Liver (tissue), 9 donors: ENCODE data around the gene OGFR. TPM values are rescaled to one million over a fixed set of nuclear protein-coding genes. Genes with fewer than 3 reads are reported as not detected.

Source experiments
- DNase-seq: peaks from one replicate; pipeline ENCODE4 v3.0.0-alpha.2; 2017; ENCODE audit warnings: low spot score
- H3K27ac ChIP-seq, 2 donors: one replicate each; pipeline ENCODE4 v1.7.0; 2013; ENCODE audit warnings: inconsistent platforms in 2 of 2, low read length in 2 of 2, control low read depth in 1 of 2, low read depth in 1 of 2, mild to moderate bottlenecking in 1 of 2
- H3K27me3 ChIP-seq, 4 donors: one replicate each; pipeline versions ENCODE4 v1.6.1 to v1.7.0; 2013; ENCODE audit warnings: low read length in 3 of 4, inconsistent platforms in 1 of 4, mild to moderate bottlenecking in 1 of 4, moderate library complexity in 1 of 4; ENCODE audit not compliant: control insufficient read depth in 4 of 4, insufficient read depth in 4 of 4
- H3K36me3 ChIP-seq, 4 donors: one replicate each; pipeline versions ENCODE4 v1.6.1 to v1.7.0; 2013; ENCODE audit warnings: low read length in 3 of 4, mild to moderate bottlenecking in 3 of 4, low read depth in 1 of 4, moderate library complexity in 1 of 4; ENCODE audit not compliant: control insufficient read depth in 4 of 4, insufficient read depth in 3 of 4
- H3K4me1 ChIP-seq, 4 donors: one replicate each; pipeline versions ENCODE4 v1.6.1 to v1.7.0; 2013; ENCODE audit warnings: low read length in 3 of 4, mild to moderate bottlenecking in 3 of 4, moderate library complexity in 1 of 4; ENCODE audit not compliant: control insufficient read depth in 4 of 4, insufficient read depth in 4 of 4
- H3K4me3 ChIP-seq, 3 donors: one replicate each; pipeline versions ENCODE4 v1.6.1 to v1.7.0; 2013; ENCODE audit warnings: low read length in 3 of 3, control low read depth in 1 of 3, low read depth in 1 of 3, mild to moderate bottlenecking in 1 of 3
- H3K9ac ChIP-seq, 2 donors: one replicate each; pipeline ENCODE4 v1.7.0; 2013; ENCODE audit warnings: low read length in 2 of 2, mild to moderate bottlenecking in 2 of 2, moderate library complexity in 2 of 2, control low read depth in 1 of 2, low read depth in 1 of 2
- H3K9me3 ChIP-seq, 4 donors: one replicate each; pipeline versions ENCODE4 v1.6.1 to v1.7.0; 2013; ENCODE audit warnings: low read length in 3 of 4; ENCODE audit not compliant: control insufficient read depth in 4 of 4
- ATF3 ChIP-seq: IDR thresholded peaks from 2 replicates; pipeline ENCODE4 v1.6.1; 2016; ENCODE audit warnings: antibody characterized with exemption
- CTCF ChIP-seq: fragments of 150-350 bp; IDR thresholded peaks from 2 replicates; pipeline ENCODE4 v1.5.1; 2017; ENCODE audit warnings: improper control_type of control experiment, low read depth, low read length; ENCODE audit not compliant: missing input control
- EGR1 ChIP-seq, 2 donors: IDR thresholded peaks; 2 replicates each; pipeline ENCODE4 v1.6.1; 2016 to 2018; ENCODE audit warnings: antibody characterized with exemption in 2 of 2, low read depth in 2 of 2
- FOXA1 ChIP-seq: IDR thresholded peaks from 2 replicates; pipeline ENCODE4 v1.6.1; 2016; ENCODE audit warnings: antibody characterized with exemption
- FOXA2 ChIP-seq: IDR thresholded peaks from 2 replicates; pipeline ENCODE4 v1.6.1; 2016; ENCODE audit warnings: antibody characterized with exemption
- GABPA ChIP-seq, 2 donors: IDR thresholded peaks in 1 of 2; conservative IDR thresholded peaks in 1 of 2; 2 replicates each; pipeline ENCODE4 v1.6.1; 2016; ENCODE audit warnings: antibody characterized with exemption in 2 of 2, mild to moderate bottlenecking in 1 of 2, moderate library complexity in 1 of 2
- HNF4A ChIP-seq, 2 donors: conservative IDR thresholded peaks; 2 replicates each; pipeline ENCODE4 v1.6.1; 2016; ENCODE audit warnings: antibody characterized with exemption in 2 of 2, mild to moderate bottlenecking in 2 of 2
- HNF4G ChIP-seq: IDR thresholded peaks from 2 replicates; pipeline ENCODE4 v1.6.1; 2016; ENCODE audit warnings: antibody characterized with exemption
- JUND ChIP-seq, 2 donors: IDR thresholded peaks; 2 replicates each; pipeline ENCODE4 v1.6.1; 2016; ENCODE audit warnings: antibody characterized with exemption in 2 of 2
- MAX ChIP-seq: IDR thresholded peaks from 2 replicates; pipeline ENCODE4 v1.6.1; 2016; ENCODE audit warnings: antibody characterized with exemption
- RAD21 ChIP-seq, 2 donors: IDR thresholded peaks; 2 replicates each; pipeline ENCODE4 v1.6.1; 2016; ENCODE audit warnings: antibody characterized with exemption in 2 of 2, mild to moderate bottlenecking in 2 of 2
- REST ChIP-seq: IDR thresholded peaks from 2 replicates; pipeline ENCODE4 v1.6.1; 2016; ENCODE audit warnings: antibody characterized with exemption, mild to moderate bottlenecking
- SP1 ChIP-seq: IDR thresholded peaks from 2 replicates; pipeline ENCODE4 v1.6.1; 2018; ENCODE audit warnings: antibody characterized with exemption, mild to moderate bottlenecking
- ZBTB33 ChIP-seq: IDR thresholded peaks from 2 replicates; pipeline ENCODE4 v1.6.1; 2016; ENCODE audit warnings: antibody characterized with exemption
- WGBS: extraction: QIAGEN DNeasy Blood & Tissue Kit; methylation state at CpG from one replicate; pipeline ENCODE4 v1.1.7; 2013; 5-methylcytosine and 5-hydroxymethylcytosine counted together
- polyA plus RNA-seq, 2 donors: library from polyadenylated mRNA; stranded (reverse) in 1 of 2; unstranded in 1 of 2; fragments of 200-250 nt in 1 of 2; fragments of >200 nt in 1 of 2; fragmentation: Nextera tagmentation in 1 of 2; extraction: Ambion mirVana in 1 of 2; gene quantifications; one replicate each; pipeline versions ENCODE4 v1.2.1 to v1.2.3, GENCODE V29; 2013 to 2015
- total RNA-seq, 2 donors: library from RNA; depleted of rRNA; stranded (reverse); fragments of >200 nt; gene quantifications; one replicate each; pipeline ENCODE4 v1.2.3, GENCODE V29; 2014
- donor health status: healthy.
- donor health status: healthy.
- donor health status: healthy.
- donor health status: healthy.
- donor health status: healthy.

Gene OGFR
- total and polyA plus RNA-seq, 4 donors = 5.9 to 59.4 (median 29.4) TPM

- TF ChIP-seq ZBTB33 (no peak), FOXA2 (no peak), HNF4G (no peak), ATF3 (no peak), FOXA1 (no peak), JUND (IDR thresholded peaks at IDR 0.05) (no peak)
These were observed 7.7 kb downstream of the OGFR start (continued) for GRCh38 chr20:62812181-62812906.

GRCh38 chr20:62812907-62813200 lies 8.2 kb downstream of the OGFR start:
- WGBS = 94% methylated on average over 11 of the region's 11 CpGs
- no peak overlapping the region for H3K4me3 ChIP-seq
- H3K9ac ChIP-seq = no peak overlapping the region
- TF ChIP-seq CTCF (no peak), JUND (IDR thresholded peaks at IDR 0.05) (no peak), HNF4G (no peak), FOXA1 (no peak)
- H3K4me1 ChIP-seq = peaks cover 6 to 14% (median 8%) of the 10 kb centered on the region in 4 donors
- no peak overlapping the region for H3K27ac ChIP-seq
- DNase-seq = no peak
- H3K27me3 ChIP-seq = peaks cover 0 to 4% (median 0%) of the 10 kb centered on the region in 4 donors
- H3K36me3 ChIP-seq = peaks cover 29 to 51% (median 34%) of the 10 kb centered on the region in 4 donors
- no peaks in the 10 kb centered on the region for H3K9me3 ChIP-seq

GRCh38 chr20:62813588-62813987 lies 9.0 kb downstream of the OGFR start:
- TF ChIP-seq SP1 (no peak), JUND (IDR thresholded peaks at IDR 0.05) (no peak), CTCF (no peak), FOXA1 (no peak), REST (no peak), GABPA (IDR thresholded peaks at IDR 0.05 in 1 of 2, conservative IDR thresholded peaks at IDR 0.05 in 1 of 2) (no peak), EGR1 (IDR thresholded peaks at IDR 0.05; ENCODE audit: low read depth in 2 of 2) (no peak), HNF4A (conservative IDR thresholded peaks at IDR 0.05) (no peak), MAX (no peak), FOXA2 (no peak), RAD21 (IDR thresholded peaks at IDR 0.05) (no peak)
- Histone ChIP-seq H3K9me3 (no peaks in the 10 kb centered on the region), H3K36me3 (peaks cover 27 to 45% (median 29%) of the 10 kb centered on the region in 4 donors), H3K4me3 (no peak overlapping the region), H3K27ac (no peak overlapping the region), H3K9ac (no peak overlapping the region), H3K4me1 (peaks cover 0 to 9% (median 4%) of the 10 kb centered on the region in 4 donors), H3K27me3 (peaks cover 0 to 4% (median 0%) of the 10 kb centered on the region in 4 donors)
- WGBS = 90% methylated on average over 13 of the region's 13 CpGs
- no peak for DNase-seq
